Heart left ventricle (tissue), 13 donors: ENCODE data around the gene CIAO3.

Experiments used
- CTCF ChIP-seq, 12 donors: fragments of 200-600 bp; sonication (generic) in 4 of 12; IDR thresholded peaks; one replicate each; pipeline versions ENCODE4 v1.5.0 to v1.8.0; 2018 to 2022; ENCODE audit warnings: antibody characterized with exemption in 12 of 12, mild to moderate bottlenecking in 5 of 12
- POLR2A ChIP-seq, 2 donors: fragments of 450-650 bp; IDR thresholded peaks; one replicate each; pipeline ENCODE4 v1.6.1; 2017; ENCODE audit warnings: antibody characterized with exemption in 2 of 2, mild to moderate bottlenecking in 2 of 2, moderate library complexity in 2 of 2
- donor health status: ischemic (EF 13 %, LVEDD 7.1; RV severe dilation, severe dysfunction).
- donor health status: DM: no; HTN: yes; CAD: no.
- donor health status: DM: no; HTN: no; CAD: no.
- donor health status: ischemic (EF 25% LVEDD 6.9; RV normal size, moderate dysfunction).
- donor health status: ischemic (EF 25% LVEDD 5.7; RV mildly dilated, moderate dysfunction).
- donor health status: ischemic (EF 35%, LVEDD 5.7; RV mildly dilated, moderate dysfunction).
- donor health status: nonischemic (EF 11% LVEDD 7.7; RV severe dilation, severe dysfunction).
- donor health status: DM: yes; HTN: yes; CAD: no.
- donor health status: PGD.
- donor health status: ischemic (EF 29% LVEDD 5.4; RV normal size, mild dysfunction).
- donor health status: nonischemic (EF 23%, LVEDD 6.1; RV moderate dilation, normal function).

GRCh38 chr16:763369-764183 lies 22.8 kb upstream of the CIAO3 start:
- TF ChIP-seq POLR2A (IDR thresholded peaks at IDR 0.05) (no peak), CTCF (IDR thresholded peaks at IDR 0.05) (no peak)
